IMR-90 (cell line): Measurements from ENCODE around the gene PFKFB2.

Experiments used
- CEBPB ChIP-seq: IDR thresholded peaks from 2 replicates; pipeline ENCODE4 v1.6.1; 2012; ENCODE audit warnings: low read depth, low read length, improper control_type of control experiment
- CHD1 ChIP-seq: IDR thresholded peaks from 2 replicates; pipeline ENCODE4 v1.6.1; 2012; ENCODE audit warnings: low read depth, low read length, improper control_type of control experiment
- FOS ChIP-seq: fragments of 150-350 bp; IDR thresholded peaks from 2 replicates; pipeline ENCODE4 v1.6.1; 2016; ENCODE audit warnings: low read depth, low read length
- POLR2A ChIP-seq: IDR thresholded peaks from 2 replicates; pipeline ENCODE4 v1.6.1; 2012; ENCODE audit warnings: mild to moderate bottlenecking, low read depth, low read length
- RAD21 ChIP-seq: IDR thresholded peaks from 2 replicates; pipeline ENCODE4 v1.6.1; 2012; ENCODE audit warnings: low read length, improper control_type of control experiment
- RCOR1 ChIP-seq: IDR thresholded peaks from 2 replicates; pipeline ENCODE4 v1.6.1; 2012; ENCODE audit warnings: mild to moderate bottlenecking, low read length, improper control_type of control experiment; ENCODE audit not compliant: insufficient replicate concordance
- RFX5 ChIP-seq: IDR thresholded peaks from 2 replicates; pipeline ENCODE4 v1.8.0; 2012; ENCODE audit warnings: low read depth, mild to moderate bottlenecking, low read length, moderate library complexity
- TF ChIP-seq, protein P1 (sequence below): conservative IDR thresholded peaks from 2 replicates; pipeline ENCODE4 v1.5.1; 2012; ENCODE audit warnings: mild to moderate bottlenecking, low read depth, low read length, improper control_type of control experiment
- TF ChIP-seq, protein P2 (sequence below): fragments of 150-350 bp; IDR thresholded peaks from 2 replicates; pipeline ENCODE4 v1.6.1; 2016; ENCODE audit warnings: low read depth, mild to moderate bottlenecking, low read length, moderate library complexity, borderline replicate concordance

DNA sequence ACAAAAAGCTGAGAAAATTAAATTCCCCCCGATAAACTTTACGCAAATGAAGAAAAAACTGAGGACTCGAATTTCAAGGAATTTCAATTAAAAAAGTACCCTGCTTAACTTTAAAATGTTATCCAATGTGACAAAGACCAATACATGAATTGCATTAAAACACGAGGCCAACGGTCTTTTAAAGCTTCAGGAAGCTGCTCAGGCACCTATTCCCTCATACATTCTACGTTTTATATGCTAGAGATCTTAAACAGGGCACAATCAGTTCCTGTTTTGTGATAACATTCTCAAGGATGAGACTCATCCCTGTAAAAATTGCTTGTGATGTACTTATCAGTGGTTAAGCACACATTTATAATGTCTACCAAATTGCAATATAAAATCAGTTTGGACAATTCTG is 5.0 kb upstream of the PFKFB2 start:
- TF ChIP-seq, protein P1, sequence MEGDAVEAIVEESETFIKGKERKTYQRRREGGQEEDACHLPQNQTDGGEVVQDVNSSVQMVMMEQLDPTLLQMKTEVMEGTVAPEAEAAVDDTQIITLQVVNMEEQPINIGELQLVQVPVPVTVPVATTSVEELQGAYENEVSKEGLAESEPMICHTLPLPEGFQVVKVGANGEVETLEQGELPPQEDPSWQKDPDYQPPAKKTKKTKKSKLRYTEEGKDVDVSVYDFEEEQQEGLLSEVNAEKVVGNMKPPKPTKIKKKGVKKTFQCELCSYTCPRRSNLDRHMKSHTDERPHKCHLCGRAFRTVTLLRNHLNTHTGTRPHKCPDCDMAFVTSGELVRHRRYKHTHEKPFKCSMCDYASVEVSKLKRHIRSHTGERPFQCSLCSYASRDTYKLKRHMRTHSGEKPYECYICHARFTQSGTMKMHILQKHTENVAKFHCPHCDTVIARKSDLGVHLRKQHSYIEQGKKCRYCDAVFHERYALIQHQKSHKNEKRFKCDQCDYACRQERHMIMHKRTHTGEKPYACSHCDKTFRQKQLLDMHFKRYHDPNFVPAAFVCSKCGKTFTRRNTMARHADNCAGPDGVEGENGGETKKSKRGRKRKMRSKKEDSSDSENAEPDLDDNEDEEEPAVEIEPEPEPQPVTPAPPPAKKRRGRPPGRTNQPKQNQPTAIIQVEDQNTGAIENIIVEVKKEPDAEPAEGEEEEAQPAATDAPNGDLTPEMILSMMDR = no peak
- TF ChIP-seq RAD21 (no peak), RCOR1 (no peak), CEBPB (no peak), POLR2A (no peak), FOS (no peak), RFX5 (no peak), CHD1 (no peak)
- TF ChIP-seq, protein P2, sequence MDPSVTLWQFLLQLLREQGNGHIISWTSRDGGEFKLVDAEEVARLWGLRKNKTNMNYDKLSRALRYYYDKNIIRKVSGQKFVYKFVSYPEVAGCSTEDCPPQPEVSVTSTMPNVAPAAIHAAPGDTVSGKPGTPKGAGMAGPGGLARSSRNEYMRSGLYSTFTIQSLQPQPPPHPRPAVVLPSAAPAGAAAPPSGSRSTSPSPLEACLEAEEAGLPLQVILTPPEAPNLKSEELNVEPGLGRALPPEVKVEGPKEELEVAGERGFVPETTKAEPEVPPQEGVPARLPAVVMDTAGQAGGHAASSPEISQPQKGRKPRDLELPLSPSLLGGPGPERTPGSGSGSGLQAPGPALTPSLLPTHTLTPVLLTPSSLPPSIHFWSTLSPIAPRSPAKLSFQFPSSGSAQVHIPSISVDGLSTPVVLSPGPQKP = no peak
